ENCODE measurements around the gene TMPRSS11D.

The TMPRSS11D gene

GRCh38 chr4:67896421-67897065, 12.7 kb upstream of the TMPRSS11D start:
- H3K27me3 Mint-ChIP-seq (ENCODE audit: low read depth), result no peaks in the 10 kb centered on the region
- H3K4me1 Mint-ChIP-seq, result no peaks in the 10 kb centered on the region

GRCh38 chr4:67894659-67895058, 10.9 kb upstream of the TMPRSS11D start:
- no peaks in the 10 kb centered on the region for H3K4me1 Mint-ChIP-seq
- TF ChIP-seq CTCF (IDR thresholded peaks at IDR 0.05; ENCODE audit: unreplicated experiment in 3 of 3), result no peak
- no peaks in the 10 kb centered on the region for H3K36me3 Mint-ChIP-seq (ENCODE audit: low read depth)
- H3K4me3 Mint-ChIP-seq, result no peak overlapping the region
- no peaks in the 10 kb centered on the region for H3K27me3 Mint-ChIP-seq (ENCODE audit: low read depth)
- H3K9me3 Mint-ChIP-seq, result peaks cover 5% of the 10 kb centered on the region
- no peak overlapping the region for H3K27ac Mint-ChIP-seq

More at GRCh38 chr4:67896421-67897065, 12.7 kb upstream of the TMPRSS11D start:
- Mint-ChIP-seq H3K36me3 (ENCODE audit: low read depth) (no peaks in the 10 kb centered on the region), H3K9me3 (no peaks in the 10 kb centered on the region), H3K4me3 (no peak overlapping the region), H3K27ac (no peak overlapping the region)
- no peak for TF ChIP-seq CTCF (IDR thresholded peaks at IDR 0.05; ENCODE audit: unreplicated experiment in 3 of 3)

GRCh38 chr4:67892905-67893304, 9.1 kb upstream of the TMPRSS11D start:
- TF ChIP-seq CTCF (IDR thresholded peaks at IDR 0.05; ENCODE audit: unreplicated experiment in 3 of 3), result no peak
- Mint-ChIP-seq H3K27ac (no peak overlapping the region), H3K27me3 (ENCODE audit: low read depth) (no peaks in the 10 kb centered on the region), H3K9me3 (peaks cover 5% of the 10 kb centered on the region), H3K4me3 (no peak overlapping the region), H3K36me3 (ENCODE audit: low read depth) (no peaks in the 10 kb centered on the region), H3K4me1 (no peaks in the 10 kb centered on the region)

DNA sequence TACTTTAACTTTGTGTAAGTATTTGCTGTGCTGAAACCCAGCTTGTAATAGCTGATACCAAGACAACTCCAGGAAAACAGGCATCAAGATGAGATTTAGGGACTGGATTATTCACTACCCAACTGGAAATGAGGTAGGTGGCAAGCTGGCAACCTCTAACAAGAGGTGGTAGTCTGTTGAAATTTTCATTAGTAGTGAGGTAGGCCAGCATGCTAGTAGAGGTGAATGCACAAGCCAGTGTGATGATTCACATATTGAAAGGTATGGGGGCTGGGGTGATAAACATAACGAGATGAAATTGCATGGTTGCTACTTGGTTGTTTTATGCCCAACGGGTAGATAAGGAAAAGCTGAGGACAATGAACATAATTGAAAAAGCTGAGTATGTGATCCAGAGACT, 8.5 kb upstream of the TMPRSS11D start:
- no peak for TF ChIP-seq CTCF (IDR thresholded peaks at IDR 0.05; ENCODE audit: unreplicated experiment in 3 of 3)
- no peak overlapping the region for H3K27ac Mint-ChIP-seq
- no peak overlapping the region for H3K4me3 Mint-ChIP-seq
- peaks cover 5% of the 10 kb centered on the region for H3K9me3 Mint-ChIP-seq
- no peaks in the 10 kb centered on the region for H3K36me3 Mint-ChIP-seq (ENCODE audit: low read depth)
- no peaks in the 10 kb centered on the region for H3K27me3 Mint-ChIP-seq (ENCODE audit: low read depth)
- no peaks in the 10 kb centered on the region for H3K4me1 Mint-ChIP-seq

- Mint-ChIP-seq H3K27me3 (ENCODE audit: low read depth) (no peaks in the 10 kb centered on the region), H3K27ac (no peak overlapping the region), H3K4me3 (no peak overlapping the region), H3K36me3 (ENCODE audit: low read depth) (no peaks in the 10 kb centered on the region), H3K9me3 (peaks cover 5% of the 10 kb centered on the region), H3K4me1 (no peaks in the 10 kb centered on the region)
- no peak for TF ChIP-seq CTCF (IDR thresholded peaks at IDR 0.05; ENCODE audit: unreplicated experiment in 3 of 3)
Measured at GRCh38 chr4:67891645-67892044, 7.8 kb upstream of the TMPRSS11D start.

DNA sequence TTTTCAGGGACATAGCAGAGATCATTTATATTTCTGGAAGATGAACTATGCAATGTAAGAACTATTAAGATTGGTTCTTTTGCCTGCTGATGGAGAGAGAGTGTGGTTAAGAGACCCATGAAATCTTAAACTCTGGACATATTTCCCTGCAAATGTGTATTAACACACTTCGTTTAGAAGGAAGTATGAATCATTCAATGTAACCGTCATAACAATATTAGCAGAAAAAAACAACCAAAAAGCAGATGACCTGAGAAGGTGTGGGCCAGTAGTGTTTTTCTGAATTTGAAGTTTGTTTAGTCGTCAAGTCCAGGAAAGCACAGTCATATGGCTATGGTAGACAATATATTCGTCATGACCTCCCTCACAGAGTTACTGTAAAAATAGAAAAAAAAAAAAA, 2.5 kb upstream of the TMPRSS11D start:
- H3K4me3 Mint-ChIP-seq, result no peak overlapping the region
- peaks cover 8% of the 10 kb centered on the region for H3K4me1 Mint-ChIP-seq
- H3K9me3 Mint-ChIP-seq, result peaks cover 5% of the 10 kb centered on the region
- H3K36me3 Mint-ChIP-seq (ENCODE audit: low read depth), result no peaks in the 10 kb centered on the region
- TF ChIP-seq CTCF (IDR thresholded peaks at IDR 0.05; ENCODE audit: unreplicated experiment in 3 of 3), result no peak
- H3K27ac Mint-ChIP-seq, result no peak overlapping the region
- no peaks in the 10 kb centered on the region for H3K27me3 Mint-ChIP-seq (ENCODE audit: low read depth)

Data from nephron (organoid).